Stimulated activated CD8-positive, alpha-beta memory T cell treated with anti-CD3 and anti-CD28 coated beads, Interleukin-15, amount 100 ng/mL, for 4 hours (primary cell): Measurements from ENCODE around the gene WNT16.
"Not testable (repeated sequence)": the region's sequence is repeated elsewhere in the genome, so short reads cannot be mapped to it uniquely, and the experiment has no call there.

Experiments
- DNase-seq, 2 donors: peaks; one replicate each; pipeline ENCODE4 v3.0.0-alpha.2; 2020; ENCODE audit warnings: low read depth in 2 of 2

The WNT16 gene, protein sequence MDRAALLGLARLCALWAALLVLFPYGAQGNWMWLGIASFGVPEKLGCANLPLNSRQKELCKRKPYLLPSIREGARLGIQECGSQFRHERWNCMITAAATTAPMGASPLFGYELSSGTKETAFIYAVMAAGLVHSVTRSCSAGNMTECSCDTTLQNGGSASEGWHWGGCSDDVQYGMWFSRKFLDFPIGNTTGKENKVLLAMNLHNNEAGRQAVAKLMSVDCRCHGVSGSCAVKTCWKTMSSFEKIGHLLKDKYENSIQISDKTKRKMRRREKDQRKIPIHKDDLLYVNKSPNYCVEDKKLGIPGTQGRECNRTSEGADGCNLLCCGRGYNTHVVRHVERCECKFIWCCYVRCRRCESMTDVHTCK

GRCh38 chr7:121328508-121329190 is at the start of gene WNT16:
WNT16 (plus strand) TSS chr7:121329000; CDS start chr7:121329293, 293 bp downstream.
- no peak for DNase-seq

DNA sequence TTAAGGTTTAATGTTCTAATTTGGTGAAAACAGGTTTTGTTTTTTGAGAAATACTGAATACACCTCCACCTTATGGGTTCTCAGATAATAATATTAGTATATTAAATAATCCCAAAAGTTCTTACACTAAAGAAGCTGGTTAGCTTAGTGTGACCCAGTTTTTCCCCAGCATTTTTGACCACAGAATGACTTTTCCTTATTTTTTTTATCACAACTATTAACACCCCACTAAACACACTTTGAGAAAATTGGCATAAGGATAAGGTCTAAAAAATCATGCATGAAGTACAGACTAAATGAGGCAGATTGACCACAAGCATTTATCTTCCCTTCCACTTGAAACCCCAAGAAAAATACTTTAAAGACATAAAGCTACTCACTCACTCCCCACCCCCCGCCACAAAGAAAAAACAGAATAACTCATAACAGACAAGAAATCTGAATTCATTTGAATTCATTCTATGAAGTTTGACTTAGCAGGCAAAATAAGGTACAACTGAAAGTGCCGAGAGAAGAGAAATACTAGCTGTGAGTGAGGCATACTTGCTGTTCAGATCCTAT is 49.7 kb upstream of the WNT16 start:
- DNase-seq, result no peak

DNA sequence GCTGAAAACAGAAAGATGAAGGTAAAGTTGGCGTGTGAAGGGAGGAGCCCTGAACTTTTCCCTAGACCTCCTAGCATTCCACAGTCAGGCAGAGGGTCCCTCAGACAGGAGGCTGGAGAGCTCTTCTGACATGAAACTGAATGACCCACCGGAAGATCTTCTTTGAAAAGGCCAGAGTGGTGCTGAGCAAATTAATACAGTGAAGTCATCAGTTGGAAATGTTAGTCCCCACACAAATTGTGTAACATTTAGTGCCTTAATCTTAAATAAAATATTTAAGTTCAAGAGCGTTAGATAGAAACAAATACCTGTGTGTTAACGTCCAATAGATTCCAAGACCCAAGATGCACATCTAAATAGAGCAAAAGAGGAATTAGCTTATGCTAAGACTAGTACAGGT is 49.0 kb upstream of the WNT16 start:
- DNase-seq, result no peak

DNA sequence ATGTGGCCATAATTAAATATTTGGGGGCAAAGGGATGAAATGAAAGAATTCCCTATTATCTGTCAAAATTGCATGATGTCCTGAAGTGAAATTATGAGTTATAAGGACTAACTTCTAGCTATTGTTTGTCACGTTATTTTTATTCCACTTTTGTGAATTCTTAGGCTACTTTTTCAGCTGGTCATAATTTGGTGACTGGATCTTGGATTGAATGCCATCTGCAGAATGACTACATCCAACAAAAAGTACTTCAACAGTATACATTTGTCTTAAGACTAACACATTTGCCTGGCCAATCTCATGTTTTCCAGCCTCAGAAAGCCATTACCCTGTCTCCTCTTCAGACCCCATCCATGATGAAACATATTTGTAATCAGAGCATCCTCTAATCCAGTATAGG is 48.1 kb upstream of the WNT16 start:
- no peak for DNase-seq

DNA sequence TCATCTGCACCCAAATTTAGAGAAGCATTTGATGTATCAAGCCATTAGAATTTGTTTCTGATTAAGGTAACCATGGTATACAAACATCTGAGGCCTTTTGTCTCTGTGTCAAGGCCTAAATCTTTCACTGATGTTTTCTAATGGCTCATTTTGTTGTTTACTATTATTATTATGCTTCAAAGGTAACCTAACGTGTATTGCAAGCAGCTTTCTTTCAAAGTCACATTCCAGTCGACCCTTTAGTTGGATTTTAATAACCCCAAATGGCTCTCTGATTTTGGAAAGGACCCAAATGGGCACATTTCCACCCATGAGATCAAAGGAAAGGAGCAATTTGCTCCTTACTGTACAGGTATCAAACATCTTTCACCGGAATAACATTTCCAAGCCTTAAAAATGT is 46.7 kb upstream of the WNT16 start:
- DNase-seq, result no peak

DNA sequence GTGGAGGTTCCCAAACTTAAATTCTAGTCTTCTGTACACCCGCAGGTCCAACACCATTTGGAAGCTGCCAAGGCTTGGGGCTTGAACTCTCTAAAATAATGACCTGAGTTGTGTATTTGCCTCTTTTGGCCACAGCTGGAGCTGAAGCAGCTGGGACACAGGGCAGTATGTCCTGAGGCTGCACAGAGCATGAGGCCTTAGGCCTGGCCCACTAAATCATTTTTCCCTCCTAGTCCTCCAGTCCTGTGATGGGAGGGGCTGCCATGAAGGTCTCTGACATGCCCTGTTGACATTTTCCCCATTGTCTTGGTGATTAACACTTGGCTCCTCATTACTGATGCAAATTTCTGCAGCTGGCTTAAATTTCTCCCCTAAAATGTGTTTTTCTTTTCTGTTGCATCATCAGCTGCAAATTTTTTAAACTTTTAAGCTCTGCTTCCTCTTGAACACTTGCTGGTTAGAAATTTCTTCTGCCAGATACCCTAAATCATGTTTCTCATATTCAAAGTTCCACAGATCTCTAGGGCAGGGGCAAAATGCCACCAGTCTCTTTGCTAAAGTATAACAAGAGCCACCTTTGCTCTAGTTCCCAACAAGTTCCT is 43.6 kb upstream of the WNT16 start:
- DNase-seq, result no peak

DNA sequence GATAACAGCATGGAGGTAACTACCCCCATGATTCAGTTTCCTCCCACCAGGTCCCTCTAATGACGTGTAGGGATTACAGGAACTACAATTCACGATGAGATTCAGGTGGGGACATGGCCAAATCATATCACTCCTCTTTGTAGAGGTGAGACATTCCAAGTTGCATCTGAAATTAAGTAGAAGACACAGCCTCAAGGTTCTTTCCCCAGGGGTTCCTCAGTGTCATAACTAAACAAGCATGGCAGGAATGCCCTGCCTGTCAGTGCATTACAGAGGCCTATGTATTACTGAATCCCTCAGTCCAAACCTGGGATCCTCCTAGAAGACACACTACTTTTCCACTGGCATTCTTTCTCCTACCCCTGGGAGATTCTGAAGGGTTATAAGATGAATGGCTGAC is 42.6 kb upstream of the WNT16 start:
- no peak for DNase-seq

DNA sequence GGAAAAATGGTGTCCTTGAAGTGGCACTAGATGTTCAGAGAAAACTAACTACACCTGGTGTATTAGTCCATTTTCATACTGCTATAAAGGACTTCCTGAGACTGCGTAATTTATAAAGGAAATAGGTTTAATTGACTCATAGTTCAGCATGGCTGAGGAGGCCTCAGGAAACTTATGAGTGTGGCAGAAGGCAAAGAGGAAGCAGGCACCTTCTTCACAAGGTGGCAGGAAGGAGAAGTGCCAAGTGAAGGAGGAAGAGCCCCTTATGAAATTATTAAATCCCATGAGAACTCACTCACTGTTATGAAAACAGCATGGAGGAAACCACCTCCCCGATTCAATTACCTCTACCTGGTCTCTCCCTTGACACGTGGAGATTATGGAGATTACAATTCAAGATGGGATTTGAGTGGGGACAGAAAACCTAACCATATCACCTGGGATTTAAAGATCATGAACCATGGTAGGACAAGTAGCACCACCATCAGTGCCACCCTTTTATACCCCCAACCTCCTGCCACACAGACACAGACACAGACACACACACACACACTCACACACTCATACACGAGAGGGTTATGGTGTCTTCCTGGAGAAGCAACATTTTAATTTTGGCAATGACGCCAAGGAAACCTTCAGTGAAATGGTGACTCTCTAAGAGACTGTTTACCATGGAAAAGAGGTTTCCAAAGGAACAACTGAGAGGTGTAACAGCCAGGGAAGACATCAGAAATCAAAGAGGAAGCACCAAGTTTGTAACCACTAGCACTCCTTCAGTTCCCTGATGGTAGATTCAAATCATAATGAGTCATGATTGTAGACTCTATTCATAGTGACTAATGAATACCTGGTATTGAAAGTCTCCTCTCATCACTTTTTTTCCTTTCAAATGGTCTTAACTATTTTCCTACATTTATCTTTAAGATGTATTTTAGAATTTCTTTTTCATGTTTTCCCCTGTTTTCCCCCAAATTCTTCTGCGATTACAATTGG is 41.8 kb upstream of the WNT16 start:
- DNase-seq, result no peak

GRCh38 chr7:121288894-121289293 is 39.9 kb upstream of the WNT16 start:
- no peak for DNase-seq

- DNase-seq, result not testable (repeated sequence)
These were observed 38.9 kb upstream of the WNT16 start for GRCh38 chr7:121289930-121290329.

DNA sequence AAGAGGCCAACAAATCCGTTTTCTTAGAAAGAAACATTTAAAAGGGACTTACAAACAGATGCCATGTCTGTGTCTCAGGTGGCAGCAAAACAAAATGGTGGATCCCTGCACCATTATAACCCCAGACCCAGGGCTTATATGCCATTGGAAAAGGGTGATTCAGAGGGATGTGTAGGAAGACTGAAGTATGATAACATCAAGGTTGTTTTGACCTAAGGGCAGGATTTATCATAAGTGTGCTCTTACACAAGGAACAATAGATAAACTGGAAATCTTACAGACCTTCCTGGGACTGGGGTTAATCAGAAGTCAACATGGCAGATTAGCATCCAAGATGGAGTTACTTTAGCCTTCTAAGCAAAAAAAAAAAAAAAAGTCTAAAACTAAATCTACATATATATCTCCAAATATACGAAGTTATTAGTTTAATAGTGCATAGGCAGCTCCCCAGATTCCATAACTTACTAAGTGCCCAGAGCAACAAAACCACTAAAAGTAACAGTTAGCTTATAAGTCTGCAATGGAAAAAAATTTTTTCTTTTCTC is 34.3 kb upstream of the WNT16 start:
- DNase-seq, result no peak

DNA sequence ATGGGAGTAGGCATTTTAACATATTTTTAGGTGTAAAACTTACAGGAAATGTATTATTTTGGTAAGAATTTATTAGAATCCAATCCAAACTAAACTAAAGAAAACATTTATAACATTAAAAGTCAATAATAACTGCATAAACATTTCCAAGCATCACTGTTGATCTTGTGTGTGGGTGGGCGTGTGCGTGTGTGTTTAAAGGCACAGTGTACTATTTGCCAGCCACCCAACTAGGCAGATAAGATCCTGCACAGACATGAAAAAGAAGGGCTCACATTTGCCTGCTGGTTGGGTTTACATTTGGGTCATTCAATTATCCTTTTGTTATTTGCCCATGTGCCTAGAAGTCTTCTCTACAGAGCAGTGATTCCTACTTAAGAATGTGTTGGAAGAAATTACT is 31.0 kb upstream of the WNT16 start:
- DNase-seq, result no peak

DNA sequence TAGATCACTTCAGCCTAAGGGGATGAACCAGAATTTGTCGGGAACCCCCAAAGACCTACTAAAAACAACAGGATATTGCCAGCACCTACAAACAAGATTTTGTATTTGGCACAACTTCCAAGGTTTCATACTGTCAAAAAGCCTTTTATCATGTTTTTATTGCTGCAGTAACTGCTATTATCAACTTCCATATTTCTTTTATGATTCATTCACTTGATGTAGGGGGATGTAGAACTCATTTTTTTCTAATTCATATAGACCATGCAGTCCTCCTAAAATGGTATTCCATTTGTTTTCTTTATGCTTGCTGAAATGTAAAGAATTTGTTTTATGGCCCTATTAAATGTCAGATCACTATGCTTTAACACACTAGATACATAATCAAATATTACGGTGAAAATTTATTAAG is 30.0 kb upstream of the WNT16 start:
- no peak for DNase-seq

DNA sequence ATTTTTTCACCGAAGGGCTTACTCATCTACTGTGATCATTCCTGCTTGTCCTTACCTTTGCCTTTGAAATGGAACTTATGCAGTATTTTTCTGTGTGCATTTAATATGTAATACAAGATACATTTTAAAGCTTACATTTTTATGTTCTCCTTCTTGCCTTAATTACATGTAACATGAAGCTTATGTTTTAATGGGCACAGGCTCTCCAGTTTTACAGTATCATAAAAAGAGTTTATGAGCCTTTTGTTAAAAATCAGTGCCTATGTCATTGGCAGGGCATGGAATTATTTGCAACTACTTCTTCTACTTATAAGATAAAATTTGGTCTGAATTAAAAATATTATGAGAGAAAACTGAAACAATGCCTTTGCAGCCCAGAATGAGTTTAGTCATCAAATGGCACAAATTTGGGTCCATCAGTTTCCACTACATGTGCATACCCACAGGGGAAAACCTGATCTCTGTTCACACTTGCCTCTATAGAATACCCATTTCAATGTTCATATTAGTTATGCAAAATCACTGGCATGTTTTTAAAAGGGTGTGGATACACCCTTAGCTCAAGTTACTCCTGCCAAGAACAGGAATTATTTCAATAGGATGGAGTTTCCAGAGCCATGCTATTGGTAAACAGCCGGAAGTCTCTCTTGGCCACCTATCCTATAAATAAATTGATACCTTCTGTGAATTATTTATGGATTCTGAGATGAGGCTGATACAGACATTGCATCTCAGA is 27.9 kb upstream of the WNT16 start:
- no peak for DNase-seq

DNA sequence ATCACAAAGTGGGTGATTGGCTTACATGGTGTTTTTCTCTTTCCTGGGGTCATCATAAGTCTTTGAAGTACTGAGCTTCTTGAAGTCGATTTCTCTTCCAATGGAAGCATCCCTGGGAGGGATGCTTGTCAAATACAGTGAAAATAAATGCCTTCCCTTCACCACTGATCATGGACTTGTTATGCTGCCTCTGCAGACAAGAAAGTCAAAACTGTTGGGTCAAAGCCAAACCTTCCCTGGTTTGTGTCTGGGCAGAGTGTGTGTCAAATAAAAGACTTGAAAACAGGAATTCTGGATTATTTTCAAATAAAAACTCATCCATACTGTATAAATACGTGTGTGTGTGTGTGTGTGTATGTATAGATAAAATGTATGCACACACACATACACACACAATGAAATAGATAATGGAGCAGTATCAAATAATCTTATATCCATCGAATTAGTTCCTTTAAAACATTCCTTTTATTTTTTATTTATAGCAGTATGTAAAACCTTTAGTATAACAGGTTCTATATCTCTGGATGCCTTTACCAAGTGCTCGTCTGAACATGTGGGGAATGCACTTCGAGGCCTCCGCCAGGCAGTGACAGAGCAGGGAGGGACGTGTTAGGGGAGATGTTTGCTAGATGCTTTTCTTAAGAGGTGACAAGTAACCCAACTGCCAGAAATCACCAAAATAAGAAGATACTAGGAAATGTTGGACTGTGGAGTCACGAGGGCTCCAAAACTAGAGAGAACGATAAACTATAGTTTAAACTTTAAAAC is 27.2 kb upstream of the WNT16 start:
- no peak for DNase-seq

DNA sequence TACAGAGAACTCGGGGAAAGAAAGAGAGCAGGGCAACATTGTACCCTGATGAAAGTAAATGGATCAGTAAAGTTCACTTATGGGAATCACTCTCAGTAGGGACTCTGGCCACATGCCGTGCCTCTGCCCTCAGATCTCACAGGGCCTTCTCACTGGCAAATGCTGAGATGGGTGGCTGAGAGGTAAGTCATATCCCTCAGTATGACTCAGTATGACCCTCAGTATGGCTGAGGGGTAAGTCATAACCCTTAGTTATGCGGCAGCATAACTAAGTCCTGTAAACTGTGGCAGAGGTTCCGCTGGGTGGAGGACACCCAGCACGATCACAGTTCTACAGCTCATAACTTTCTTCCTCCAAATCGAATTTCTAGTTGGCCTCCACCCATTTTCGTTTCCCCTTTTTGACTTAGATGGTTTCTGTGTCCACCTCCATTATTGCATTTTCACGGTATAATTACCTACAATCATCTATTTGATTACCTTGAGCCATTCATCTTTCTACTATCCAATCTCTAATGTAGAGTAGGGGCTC is 26.5 kb upstream of the WNT16 start:
- DNase-seq, result no peak

DNA sequence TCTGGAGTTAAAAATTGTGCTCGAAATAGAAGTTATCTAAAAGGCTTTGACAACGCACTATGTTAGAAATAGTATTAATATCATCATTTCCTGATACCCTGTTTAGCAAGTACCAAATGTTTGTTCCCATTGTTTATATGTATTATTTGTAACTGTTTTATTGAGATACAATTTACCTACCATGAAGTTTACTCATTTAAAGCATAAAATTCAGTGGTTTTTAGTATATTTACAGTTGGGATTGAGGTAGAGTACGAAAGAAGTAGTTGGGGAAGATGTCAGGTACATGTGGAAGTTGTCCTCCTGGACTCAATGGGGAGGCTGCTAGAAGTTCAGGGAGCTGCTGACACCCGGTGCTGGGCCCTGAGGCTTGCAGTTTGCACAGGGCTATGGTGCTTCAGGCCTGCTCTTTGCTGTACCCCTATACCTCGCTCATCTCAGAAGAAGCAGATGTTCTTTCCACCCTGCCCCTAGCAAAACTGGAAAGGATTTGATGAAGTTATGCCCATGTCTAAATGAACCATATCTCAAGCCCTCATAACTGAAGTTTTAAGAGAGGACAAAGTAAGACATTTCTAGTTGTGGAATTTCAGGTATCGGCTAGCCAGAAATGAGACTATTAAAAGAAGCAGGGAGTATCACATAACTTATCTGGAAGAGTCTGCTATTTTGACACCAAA is 25.2 kb upstream of the WNT16 start:
- DNase-seq, result no peak

DNA sequence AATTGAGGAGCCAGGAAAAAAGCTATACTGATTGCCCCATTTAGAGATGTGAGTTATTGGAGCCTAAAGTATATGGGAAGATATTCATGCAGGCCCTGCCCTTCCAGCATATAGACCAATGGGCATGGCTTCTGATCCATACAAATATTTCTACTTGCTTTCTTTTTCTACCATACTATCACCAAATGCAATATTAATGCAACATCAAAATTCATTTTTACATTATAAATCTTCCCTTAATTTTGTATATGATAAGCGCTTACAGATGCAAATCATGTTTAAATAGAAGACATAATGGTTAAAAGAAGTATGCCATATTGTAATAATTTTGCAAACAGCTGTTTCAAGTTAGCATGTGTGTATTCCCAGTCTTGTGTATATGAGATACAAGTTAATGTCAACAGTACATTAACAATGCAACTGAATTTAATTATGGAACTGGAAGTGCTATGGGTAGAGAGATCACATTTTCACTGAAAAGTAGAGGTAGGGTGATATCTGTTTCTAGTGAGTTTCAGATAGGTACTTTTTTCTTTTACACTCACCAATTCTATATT is 24.6 kb upstream of the WNT16 start:
- no peak for DNase-seq

DNA sequence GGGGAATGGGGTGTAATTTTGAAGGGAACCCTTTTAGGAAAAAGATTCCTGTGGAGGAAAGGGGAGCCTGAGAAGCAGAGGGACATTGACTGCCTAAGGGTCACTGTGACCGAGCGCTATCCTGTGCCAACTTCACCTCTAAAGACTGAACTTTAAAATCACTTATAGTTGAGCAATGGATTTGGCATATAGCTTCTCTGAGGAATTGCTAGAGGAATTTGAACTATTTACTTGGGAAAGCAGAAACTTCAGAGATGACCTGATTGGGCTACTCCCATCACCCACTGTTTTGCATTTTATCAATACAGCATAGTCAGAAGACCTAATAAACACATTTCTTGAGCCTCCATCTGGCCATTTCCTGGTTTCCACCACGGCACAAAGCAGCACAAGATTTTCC is 23.7 kb upstream of the WNT16 start:
- DNase-seq, result no peak
